HFF-Myc (cell line): ENCODE results near the gene ZNF516.

ENCODE experiments used
- DNase-seq: peaks from one replicate; pipeline ENCODE4 v3.0.0-alpha.2; 2011; ENCODE audit warnings: low read depth; ENCODE audit errors: extremely low read depth
- H3K4me3 ChIP-seq: replicated peaks from 2 replicates; pipeline ENCODE4 v1.5.1; 2011; ENCODE audit warnings: low read depth, mild to moderate bottlenecking, control low read depth, low read length
- TF ChIP-seq, protein P1 (sequence below): IDR thresholded peaks from 2 replicates; pipeline ENCODE4 v1.5.1; 2012; ENCODE audit warnings: mild to moderate bottlenecking, low read depth, low read length, control low read depth; ENCODE audit errors: missing control alignments

The ZNF516 gene

DNA sequence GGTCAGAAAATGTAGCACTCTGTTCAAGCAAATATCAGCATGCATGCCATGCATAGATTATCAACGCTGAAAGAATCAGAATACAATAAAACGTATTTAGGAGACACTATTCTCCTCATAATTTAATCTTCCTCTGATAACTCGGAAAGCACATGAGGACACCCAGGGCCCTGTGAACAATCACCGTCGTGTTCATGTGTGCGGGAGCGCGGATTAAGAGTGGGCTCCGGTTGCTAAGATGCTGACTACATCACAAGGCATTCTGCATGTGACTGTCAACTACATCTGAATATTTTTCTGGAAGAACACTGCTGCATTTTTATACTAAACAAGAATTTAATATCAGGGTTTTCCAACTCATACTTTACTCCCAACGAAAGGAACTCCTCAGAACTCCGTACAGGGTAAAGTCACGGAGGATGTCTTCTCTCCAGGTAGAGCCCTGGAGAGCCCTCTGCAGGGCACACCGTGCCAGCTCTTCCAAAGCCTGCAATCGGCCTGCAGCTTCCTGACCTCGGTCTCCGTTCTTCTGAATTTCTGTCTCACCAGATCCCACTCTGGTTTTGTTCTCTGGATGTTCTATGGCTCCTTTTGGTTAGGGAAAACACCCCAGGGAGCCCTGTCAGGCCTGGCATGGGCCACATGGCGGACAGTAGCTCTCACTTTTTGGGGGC, 59.6 kb downstream of the ZNF516 start:
- no peak for DNase-seq
- no peak overlapping the region for H3K4me3 ChIP-seq
- TF ChIP-seq, protein P1, sequence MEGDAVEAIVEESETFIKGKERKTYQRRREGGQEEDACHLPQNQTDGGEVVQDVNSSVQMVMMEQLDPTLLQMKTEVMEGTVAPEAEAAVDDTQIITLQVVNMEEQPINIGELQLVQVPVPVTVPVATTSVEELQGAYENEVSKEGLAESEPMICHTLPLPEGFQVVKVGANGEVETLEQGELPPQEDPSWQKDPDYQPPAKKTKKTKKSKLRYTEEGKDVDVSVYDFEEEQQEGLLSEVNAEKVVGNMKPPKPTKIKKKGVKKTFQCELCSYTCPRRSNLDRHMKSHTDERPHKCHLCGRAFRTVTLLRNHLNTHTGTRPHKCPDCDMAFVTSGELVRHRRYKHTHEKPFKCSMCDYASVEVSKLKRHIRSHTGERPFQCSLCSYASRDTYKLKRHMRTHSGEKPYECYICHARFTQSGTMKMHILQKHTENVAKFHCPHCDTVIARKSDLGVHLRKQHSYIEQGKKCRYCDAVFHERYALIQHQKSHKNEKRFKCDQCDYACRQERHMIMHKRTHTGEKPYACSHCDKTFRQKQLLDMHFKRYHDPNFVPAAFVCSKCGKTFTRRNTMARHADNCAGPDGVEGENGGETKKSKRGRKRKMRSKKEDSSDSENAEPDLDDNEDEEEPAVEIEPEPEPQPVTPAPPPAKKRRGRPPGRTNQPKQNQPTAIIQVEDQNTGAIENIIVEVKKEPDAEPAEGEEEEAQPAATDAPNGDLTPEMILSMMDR = no peak

DNA sequence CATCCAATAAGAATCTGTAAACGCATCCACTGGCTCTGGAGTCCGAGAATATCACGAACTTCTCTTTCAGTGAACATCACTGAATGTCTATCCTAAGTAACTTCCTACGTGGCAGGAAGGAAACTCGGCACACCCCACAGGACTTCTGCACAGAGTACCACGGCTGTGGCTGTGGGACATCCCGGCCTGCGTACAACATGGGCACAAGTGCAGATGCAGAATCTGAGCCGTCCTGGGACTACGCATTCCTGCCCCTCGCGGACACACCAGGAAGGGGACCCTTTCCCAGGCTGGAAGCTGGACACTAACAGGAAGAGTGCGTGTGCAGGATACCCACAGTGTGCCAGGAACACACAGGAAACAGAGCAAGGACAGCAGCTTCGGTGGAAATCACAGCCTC, 60.6 kb downstream of the ZNF516 start:
- no peak for DNase-seq
- TF ChIP-seq, protein P1 = no peak
- no peak overlapping the region for H3K4me3 ChIP-seq

DNA sequence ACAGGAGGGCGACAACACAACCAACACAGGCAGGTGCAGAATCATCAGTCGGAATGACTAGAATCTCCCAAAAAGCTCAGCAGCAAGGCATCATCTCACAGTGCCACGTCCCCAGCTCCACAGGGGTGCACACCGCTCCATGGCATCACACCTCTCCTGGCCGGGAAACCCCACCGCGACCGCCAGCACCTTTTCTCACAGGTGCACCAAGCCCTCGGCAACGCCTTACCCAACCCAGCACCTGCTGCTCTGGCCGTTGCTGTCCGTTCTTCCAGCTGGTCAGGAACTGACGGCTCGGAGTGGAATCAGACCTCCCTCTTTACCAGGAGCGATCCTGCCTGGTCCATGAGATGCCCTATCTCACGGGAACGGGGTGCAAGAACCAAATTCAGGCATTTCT, 61.3 kb downstream of the ZNF516 start:
- TF ChIP-seq, protein P1 = no peak
- no peak for DNase-seq
- no peak overlapping the region for H3K4me3 ChIP-seq

DNA sequence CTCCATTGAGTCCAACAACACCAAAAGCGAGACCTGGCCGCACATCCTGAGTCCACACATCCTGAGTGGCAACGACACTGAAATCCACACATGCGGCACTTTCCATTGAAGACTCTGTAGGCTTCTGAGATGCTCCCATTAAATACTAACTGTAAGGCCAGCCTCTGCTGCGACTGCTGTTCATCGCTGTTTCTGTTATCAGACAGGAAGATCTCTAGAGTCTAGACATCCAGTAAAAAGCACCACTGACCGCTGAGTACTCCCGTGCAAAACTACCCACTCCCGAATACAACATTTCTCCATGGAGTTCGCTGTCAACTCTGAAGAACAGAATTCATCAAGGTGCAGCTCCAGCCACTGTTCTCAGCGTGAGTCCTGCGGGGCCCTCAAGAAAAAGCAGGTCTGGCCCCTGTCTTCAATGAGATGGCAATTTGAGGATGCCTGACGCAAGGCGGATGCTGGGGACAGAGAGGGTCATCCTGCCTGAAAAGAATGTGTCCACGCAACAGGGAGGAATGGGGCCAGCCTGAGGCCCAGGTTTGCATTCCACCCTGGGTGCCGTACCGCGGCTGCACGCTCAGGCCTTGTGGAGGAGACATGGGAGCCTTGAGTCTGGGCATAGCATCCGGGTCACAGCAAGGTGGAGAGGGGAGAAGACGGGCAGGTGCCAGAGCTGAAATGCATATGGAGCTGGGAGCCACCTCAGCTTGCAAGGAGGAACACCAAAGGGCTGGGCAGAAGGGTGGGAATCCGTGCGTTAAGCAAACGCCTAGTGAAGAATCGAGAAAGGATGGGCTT, 61.9 kb downstream of the ZNF516 start:
- no peak overlapping the region for H3K4me3 ChIP-seq
- TF ChIP-seq, protein P1 = no peak
- DNase-seq = no peak

DNA sequence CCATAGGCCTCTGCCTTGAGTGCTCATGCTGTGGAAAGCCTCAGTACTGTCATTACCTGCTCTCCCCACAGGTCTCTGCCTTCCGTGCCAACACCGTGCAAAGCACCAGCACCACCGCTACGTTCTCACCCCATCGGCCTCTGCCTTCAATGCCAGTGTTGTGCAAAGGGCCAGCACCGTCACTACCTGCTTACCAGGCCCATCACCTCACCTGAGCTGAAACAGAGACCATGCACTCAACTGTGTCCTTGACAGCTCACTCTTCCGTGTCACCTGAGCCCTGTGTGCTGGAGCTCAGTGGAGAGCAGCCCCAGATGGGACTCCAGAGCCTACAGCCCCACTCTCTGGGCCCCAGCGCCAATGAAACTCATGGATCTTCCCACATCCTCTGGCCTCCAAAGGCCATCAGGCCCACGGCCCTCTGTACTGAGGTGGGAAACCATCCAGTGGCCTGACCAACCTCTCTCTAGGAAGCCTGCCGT, 62.7 kb downstream of the ZNF516 start:
- no peak for DNase-seq
- TF ChIP-seq, protein P1 = no peak
- no peak overlapping the region for H3K4me3 ChIP-seq

DNA sequence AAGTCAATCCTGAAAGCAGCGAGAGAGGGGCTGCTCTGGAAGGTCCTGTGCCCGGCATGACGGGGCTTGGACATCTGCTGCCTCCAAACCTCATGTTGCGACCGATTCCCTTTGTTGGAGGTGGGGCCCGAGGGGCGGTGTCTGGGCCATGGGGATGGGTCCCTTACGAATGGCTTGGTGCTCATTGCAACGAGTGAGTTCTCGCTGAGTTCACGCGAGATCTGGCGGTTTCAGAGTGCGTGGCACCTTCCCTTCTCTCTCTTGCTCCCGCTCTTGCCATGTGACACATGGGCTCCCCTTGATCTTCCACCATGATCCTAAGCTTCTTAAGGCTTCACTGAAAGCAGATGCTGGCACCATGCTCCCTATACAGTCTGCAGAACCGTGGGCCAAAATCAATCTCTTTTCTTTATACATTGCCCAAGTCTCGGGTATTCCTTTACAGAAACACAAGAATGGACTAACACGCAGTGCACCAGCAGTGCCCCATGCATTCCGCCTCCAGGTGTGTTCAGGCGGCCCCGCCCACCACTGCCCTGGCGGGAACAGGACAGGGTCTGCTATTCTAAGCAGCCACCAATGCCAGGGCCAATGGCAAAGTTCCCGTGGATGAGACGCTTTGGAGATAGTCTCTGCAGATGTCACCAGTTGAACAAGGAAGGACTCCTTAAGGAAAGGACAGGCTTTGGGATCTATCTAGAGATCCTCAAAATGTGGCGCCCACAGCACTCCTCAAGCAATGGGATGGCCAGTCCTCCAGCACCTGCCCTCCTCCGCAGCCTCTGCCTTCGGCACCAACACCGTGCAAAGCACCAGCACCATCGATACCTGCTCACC, 63.4 kb downstream of the ZNF516 start:
- no peak overlapping the region for H3K4me3 ChIP-seq
- no peak for DNase-seq
- TF ChIP-seq, protein P1 = no peak
